CD14-positive monocyte (primary cell): ENCODE results near the gene SNRNP35. TPM values are rescaled to one million over a fixed set of nuclear protein-coding genes. Genes with fewer than 3 reads are reported as not detected.

Experiments
- DNase-seq, 3 donors: peaks; one replicate each; pipeline ENCODE4 v3.0.0-alpha.2; 2011 to 2022
- H2AFZ ChIP-seq: 2 replicates; pipeline ENCODE4 v1.6.0; 2012; ENCODE audit warnings: mild to moderate bottlenecking, low read depth, low read length, inconsistent platforms; ENCODE audit not compliant: insufficient read depth, poor library complexity, severe bottlenecking
- H3K27ac ChIP-seq, 2 donors: 1 replicate in 1 of 2; 2 replicates in 1 of 2; pipeline ENCODE4 v1.5.1; 2012 to 2013; ENCODE audit warnings: low read length in 2 of 2, control low read depth in 1 of 2, inconsistent platforms in 1 of 2, low read depth in 1 of 2, mild to moderate bottlenecking in 1 of 2
- H3K27me3 ChIP-seq, 2 donors: one replicate each; pipeline versions ENCODE4 v1.6.0 to v1.6.1; 2011 to 2013; ENCODE audit warnings: low read length in 2 of 2; ENCODE audit not compliant: control insufficient read depth in 2 of 2, insufficient read depth in 2 of 2
- H3K36me3 ChIP-seq, 2 donors: replicated peaks in 1 of 2; 1 replicate in 1 of 2; 2 replicates in 1 of 2; pipeline versions ENCODE4 v1.5.1 to v1.6.1; 2012 to 2013; ENCODE audit warnings: low read length in 2 of 2, control low read depth in 1 of 2, inconsistent platforms in 1 of 2, mild to moderate bottlenecking in 1 of 2; ENCODE audit not compliant: insufficient read depth in 2 of 2, control insufficient read depth in 1 of 2
- H3K4me1 ChIP-seq, 2 donors: 1 replicate in 1 of 2; 2 replicates in 1 of 2; pipeline versions ENCODE4 v1.5.1 to v1.6.1; 2012 to 2013; ENCODE audit warnings: low read length in 2 of 2, control low read depth in 1 of 2, inconsistent platforms in 1 of 2, mild to moderate bottlenecking in 1 of 2, moderate library complexity in 1 of 2; ENCODE audit not compliant: insufficient read depth in 2 of 2, control insufficient read depth in 1 of 2
- H3K4me2 ChIP-seq: replicated peaks from 2 replicates; pipeline ENCODE3; 2012; ENCODE audit warnings: low read length, moderate library complexity, mild to moderate bottlenecking; ENCODE audit not compliant: poor library complexity, severe bottlenecking; ENCODE audit errors: extremely low read depth
- H3K4me3 ChIP-seq, 3 experiments: fragments of 200-600 bp in 1 of 3; sonication (generic) in 1 of 3; replicated peaks in 1 of 3; 1 replicate in 2 of 3; 2 replicates in 1 of 3; pipeline ENCODE4 v1.5.1; 2011 to 2013; ENCODE audit warnings: low read length in 3 of 3, mild to moderate bottlenecking in 3 of 3, control low read depth in 2 of 3, low read depth in 2 of 3, inconsistent platforms in 1 of 3, moderate library complexity in 1 of 3
- H3K79me2 ChIP-seq: 2 replicates; pipeline ENCODE4 v1.6.0; 2012; ENCODE audit warnings: mild to moderate bottlenecking, control low read depth, inconsistent platforms, low read length, moderate library complexity; ENCODE audit not compliant: insufficient read depth
- H3K9ac ChIP-seq: 2 replicates; pipeline ENCODE4 v1.6.0; 2017; ENCODE audit warnings: low read length, mild to moderate bottlenecking; ENCODE audit not compliant: insufficient read depth, poor library complexity, severe bottlenecking
- H3K9me3 ChIP-seq, 2 donors: replicated peaks in 1 of 2; 1 replicate in 1 of 2; 2 replicates in 1 of 2; pipeline versions ENCODE4 v1.5.1 to v1.6.1; 2012 to 2013; ENCODE audit warnings: low read length in 2 of 2, control low read depth in 1 of 2; ENCODE audit not compliant: control insufficient read depth in 1 of 2, insufficient read depth in 1 of 2
- H4K20me1 ChIP-seq: 2 replicates; pipeline ENCODE4 v1.6.0; 2012; ENCODE audit warnings: mild to moderate bottlenecking, low read length, control low read depth, moderate library complexity; ENCODE audit not compliant: insufficient read depth
- H3K27ac Mint-ChIP-seq, 7 donors: one replicate each; pipeline ENCODE4 v1.8.0; 2020; ENCODE audit warnings: mild to moderate bottlenecking in 7 of 7, mixed read lengths in 7 of 7, moderate library complexity in 6 of 7, inconsistent platforms in 2 of 7
- H3K27me3 Mint-ChIP-seq, 3 donors: one replicate each; pipeline ENCODE4 v1.8.0; 2021 to 2022; ENCODE audit warnings: low read depth in 3 of 3, mild to moderate bottlenecking in 3 of 3, mixed read lengths in 3 of 3, moderate library complexity in 3 of 3, inconsistent platforms in 1 of 3
- H3K36me3 Mint-ChIP-seq, 2 donors: one replicate each; pipeline ENCODE4 v1.8.0; 2020; ENCODE audit warnings: mixed read lengths in 2 of 2, inconsistent platforms in 1 of 2, mild to moderate bottlenecking in 1 of 2
- H3K4me1 Mint-ChIP-seq: one replicate; pipeline ENCODE4 v1.8.0; 2020; ENCODE audit warnings: mild to moderate bottlenecking, mixed read lengths
- H3K4me3 Mint-ChIP-seq, 2 donors: one replicate each; pipeline ENCODE4 v1.8.0; 2020; ENCODE audit warnings: mild to moderate bottlenecking in 2 of 2, mixed read lengths in 2 of 2, moderate library complexity in 1 of 2
- H3K9me3 Mint-ChIP-seq, 7 donors: one replicate each; pipeline ENCODE4 v1.8.0; 2020 to 2022; ENCODE audit warnings: mixed read lengths in 7 of 7, mild to moderate bottlenecking in 6 of 7, moderate library complexity in 6 of 7, inconsistent platforms in 2 of 7
- CTCF ChIP-seq: fragments of 200-600 bp; IDR thresholded peaks from one replicate; pipeline ENCODE4 v1.8.0; 2022; ENCODE audit warnings: antibody characterized with exemption, mild to moderate bottlenecking
- WGBS: methylation state at CpG from one replicate; pipeline ENCODE4 v1.1.5; 2013; ENCODE audit warnings: missing lambda C conversion rate; ENCODE audit not compliant: insufficient coverage; 5-methylcytosine and 5-hydroxymethylcytosine counted together
- intact Hi-C, 2 donors: fragments of 100-400 bp; cut with micrococcal nuclease; formaldehyde crosslinking; loops; one replicate each; pipeline versions ENCODE4 v1.15.0 to v1.15.1; 2023
- polyA plus RNA-seq, 3 donors: library from polyadenylated mRNA; depleted of rRNA in 1 of 3; unstranded in 2 of 3; stranded (reverse) in 1 of 3; fragments of 300-500 nt in 2 of 3; fragments of >200 nt in 1 of 3; fragmentation: Illumina TruSeq in 2 of 3; gene quantifications; 1 replicate in 2 of 3; 2 replicates in 1 of 3; pipeline ENCODE4 v1.2.3, GENCODE V29; 2012 to 2021

The SNRNP35 gene
- polyA plus RNA-seq, 3 donors = 13.4 to 19.5 (median 16.7) TPM

- intact Hi-C loops = no loop called here
- H3K9me3 ChIP-seq = no peaks in the 10 kb centered on the region
- no peak for TF ChIP-seq CTCF
- peak overlapping the region; percentile 20 to 74 for H3K4me3 Mint-ChIP-seq
- peak overlapping the region in 2 of 3 experiments; percentile 4 to 61 for H3K4me3 ChIP-seq
- no peaks in the 10 kb centered on the region for H3K36me3 ChIP-seq
- H3K9me3 Mint-ChIP-seq = peaks cover 0 to 2% (median 0%) of the 10 kb centered on the region in 7 donors
- 91% methylated on average over 3 of the region's 4 CpGs for WGBS
- DNase-seq = no peak
- H4K20me1 ChIP-seq = no peaks in the 10 kb centered on the region
- H3K4me2 ChIP-seq = peak overlapping the region; percentile 73
- peaks cover 0 to 6% (median 0%) of the 10 kb centered on the region in 3 donors for H3K27me3 Mint-ChIP-seq
- peak overlapping the region; percentile 92 to 99 (median 95) for H3K27ac Mint-ChIP-seq
- peak overlapping the region; percentile 47 for H3K9ac ChIP-seq
- H3K27ac ChIP-seq = peak overlapping the region; percentile 59 to 84
- peaks cover 0 to 3% of the 10 kb centered on the region in 2 donors for H3K36me3 Mint-ChIP-seq
- peak overlapping the region; percentile 74 for H2AFZ ChIP-seq
- H3K4me1 Mint-ChIP-seq = peaks cover 74% of the 10 kb centered on the region
- peaks cover 3% of the 10 kb centered on the region for H3K79me2 ChIP-seq
- peaks cover 77 to 79% of the 10 kb centered on the region in 2 donors for H3K4me1 ChIP-seq
- no peaks in the 10 kb centered on the region for H3K27me3 ChIP-seq
Measured at GRCh38 chr12:123446333-123446713, 11.6 kb upstream of the SNRNP35 start.

- Histone ChIP-seq H3K79me2 (peaks cover 3% of the 10 kb centered on the region), H2AFZ (peak overlapping the region; percentile 30), H3K4me3 (peak overlapping the region in 1 of 3 experiments; percentile 72), H3K27me3 (no peaks in the 10 kb centered on the region), H3K9me3 (no peaks in the 10 kb centered on the region), H3K9ac (peak overlapping the region; percentile 62), H3K36me3 (no peaks in the 10 kb centered on the region), H3K4me1 (peaks cover 50 to 54% of the 10 kb centered on the region in 2 donors), H3K27ac (peak overlapping the region; percentile 89 to 96), H3K4me2 (peak overlapping the region; percentile 51), H4K20me1 (no peaks in the 10 kb centered on the region)
- no peak for TF ChIP-seq CTCF
- Mint-ChIP-seq H3K4me1 (peaks cover 49% of the 10 kb centered on the region), H3K9me3 (peaks cover 0 to 2% (median 0%) of the 10 kb centered on the region in 7 donors), H3K27ac (peak overlapping the region; percentile 96 to 99 (median 99)), H3K27me3 (peaks cover 0 to 4% (median 0%) of the 10 kb centered on the region in 3 donors), H3K36me3 (no peaks in the 10 kb centered on the region), H3K4me3 (peak overlapping the region in 1 of 2 donors; percentile 39)
- 92% methylated on average over 2 of the region's 2 CpGs for WGBS
- intact Hi-C loops = loop anchor here in 1 of 2 donors (2.0 kb wide), 1 partner anchor 16 kb away; no protein-coding TSS in a partner anchor
- DNase-seq = peak; percentile 63 to 92 (median 78)
Measured at GRCh38 chr12:123449249-123449733, 8.6 kb upstream of the SNRNP35 start.
